K562 (cell line): ENCODE measurements around the gene SQOR.

ENCODE experiments used
- CTCF ChIP-seq, 3 experiments: IDR thresholded peaks in 2 of 3; conservative IDR thresholded peaks in 1 of 3; 2 replicates each; pipeline ENCODE4 v1.5.1; 2011 to 2012; ENCODE audit warnings: low read length in 3 of 3, mild to moderate bottlenecking in 3 of 3, control low read depth in 2 of 3, improper control_type of control experiment in 1 of 3, inconsistent platforms in 1 of 3, low read depth in 1 of 3, mixed read lengths in 1 of 3, moderate library complexity in 1 of 3; ENCODE audit not compliant: insufficient read depth in 2 of 3
- SAP30 ChIP-seq: fragments of 200-600 bp; sonication (generic); IDR thresholded peaks from 2 replicates; pipeline ENCODE4 v1.6.1; 2012; ENCODE audit warnings: borderline replicate concordance, low read depth, mild to moderate bottlenecking, moderate library complexity, low read length, control low read depth, inconsistent platforms; ENCODE audit not compliant: insufficient read depth, poor library complexity, severe bottlenecking
- TF ChIP-seq, protein P1 (sequence below), 3 experiments: fragments of 200-800 bp in 1 of 3; fragments of 250-450 bp in 1 of 3; fragments of 450-650 bp in 1 of 3; sonication (Bioruptor Pico) in 1 of 3; sonication (Bioruptor generic) in 1 of 3; formaldehyde crosslinking in 1 of 3; IDR thresholded peaks; 2 replicates each; pipeline versions ENCODE4 v1.6.1 to v1.8.0; 2016 to 2022; ENCODE audit warnings: mild to moderate bottlenecking in 2 of 3, missing genetic modification characterization in 2 of 3, missing compliant biosample characterization in 1 of 3, moderate library complexity in 1 of 3
- TF ChIP-seq, protein P2 (sequence below): fragments of 450-650 bp; formaldehyde crosslinking; IDR thresholded peaks from 2 replicates; pipeline ENCODE4 v1.4.0; 2022; ENCODE audit warnings: missing genetic modification characterization
- TF ChIP-seq, protein P3 (sequence below): fragments of 450-650 bp; IDR thresholded peaks from 2 replicates; pipeline ENCODE4 v1.6.1; 2014; ENCODE audit warnings: low read depth, mild to moderate bottlenecking, moderate library complexity, borderline replicate concordance

GRCh38 chr15:45631776-45632175 is 3.1 kb upstream of the SQOR start:
- TF ChIP-seq, protein P1, sequence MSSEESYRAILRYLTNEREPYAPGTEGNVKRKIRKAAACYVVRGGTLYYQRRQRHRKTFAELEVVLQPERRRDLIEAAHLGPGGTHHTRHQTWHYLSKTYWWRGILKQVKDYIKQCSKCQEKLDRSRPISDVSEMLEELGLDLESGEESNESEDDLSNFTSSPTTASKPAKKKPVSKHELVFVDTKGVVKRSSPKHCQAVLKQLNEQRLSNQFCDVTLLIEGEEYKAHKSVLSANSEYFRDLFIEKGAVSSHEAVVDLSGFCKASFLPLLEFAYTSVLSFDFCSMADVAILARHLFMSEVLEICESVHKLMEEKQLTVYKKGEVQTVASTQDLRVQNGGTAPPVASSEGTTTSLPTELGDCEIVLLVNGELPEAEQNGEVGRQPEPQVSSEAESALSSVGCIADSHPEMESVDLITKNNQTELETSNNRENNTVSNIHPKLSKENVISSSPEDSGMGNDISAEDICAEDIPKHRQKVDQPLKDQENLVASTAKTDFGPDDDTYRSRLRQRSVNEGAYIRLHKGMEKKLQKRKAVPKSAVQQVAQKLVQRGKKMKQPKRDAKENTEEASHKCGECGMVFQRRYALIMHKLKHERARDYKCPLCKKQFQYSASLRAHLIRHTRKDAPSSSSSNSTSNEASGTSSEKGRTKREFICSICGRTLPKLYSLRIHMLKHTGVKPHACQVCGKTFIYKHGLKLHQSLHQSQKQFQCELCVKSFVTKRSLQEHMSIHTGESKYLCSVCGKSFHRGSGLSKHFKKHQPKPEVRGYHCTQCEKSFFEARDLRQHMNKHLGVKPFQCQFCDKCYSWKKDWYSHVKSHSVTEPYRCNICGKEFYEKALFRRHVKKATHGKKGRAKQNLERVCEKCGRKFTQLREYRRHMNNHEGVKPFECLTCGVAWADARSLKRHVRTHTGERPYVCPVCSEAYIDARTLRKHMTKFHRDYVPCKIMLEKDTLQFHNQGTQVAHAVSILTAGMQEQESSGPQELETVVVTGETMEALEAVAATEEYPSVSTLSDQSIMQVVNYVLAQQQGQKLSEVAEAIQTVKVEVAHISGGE (CRISPR knock-in tag; IDR thresholded peaks at IDR 0.05), result no peak
- TF ChIP-seq, protein P2, sequence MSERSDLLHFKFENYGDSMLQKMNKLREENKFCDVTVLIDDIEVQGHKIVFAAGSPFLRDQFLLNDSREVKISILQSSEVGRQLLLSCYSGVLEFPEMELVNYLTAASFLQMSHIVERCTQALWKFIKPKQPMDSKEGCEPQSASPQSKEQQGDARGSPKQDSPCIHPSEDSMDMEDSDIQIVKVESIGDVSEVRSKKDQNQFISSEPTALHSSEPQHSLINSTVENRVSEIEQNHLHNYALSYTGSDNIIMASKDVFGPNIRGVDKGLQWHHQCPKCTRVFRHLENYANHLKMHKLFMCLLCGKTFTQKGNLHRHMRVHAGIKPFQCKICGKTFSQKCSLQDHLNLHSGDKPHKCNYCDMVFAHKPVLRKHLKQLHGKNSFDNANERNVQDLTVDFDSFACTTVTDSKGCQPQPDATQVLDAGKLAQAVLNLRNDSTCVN (CRISPR knock-in tag), result no peak
- TF ChIP-seq CTCF (IDR thresholded peaks at IDR 0.05 in 2 of 3, conservative IDR thresholded peaks at IDR 0.05 in 1 of 3; ENCODE audit: insufficient read depth in 2 of 3, low read depth in 1 of 3, low read length in 3 of 3) (no peak), SAP30 (no peak)
- TF ChIP-seq, protein P3, sequence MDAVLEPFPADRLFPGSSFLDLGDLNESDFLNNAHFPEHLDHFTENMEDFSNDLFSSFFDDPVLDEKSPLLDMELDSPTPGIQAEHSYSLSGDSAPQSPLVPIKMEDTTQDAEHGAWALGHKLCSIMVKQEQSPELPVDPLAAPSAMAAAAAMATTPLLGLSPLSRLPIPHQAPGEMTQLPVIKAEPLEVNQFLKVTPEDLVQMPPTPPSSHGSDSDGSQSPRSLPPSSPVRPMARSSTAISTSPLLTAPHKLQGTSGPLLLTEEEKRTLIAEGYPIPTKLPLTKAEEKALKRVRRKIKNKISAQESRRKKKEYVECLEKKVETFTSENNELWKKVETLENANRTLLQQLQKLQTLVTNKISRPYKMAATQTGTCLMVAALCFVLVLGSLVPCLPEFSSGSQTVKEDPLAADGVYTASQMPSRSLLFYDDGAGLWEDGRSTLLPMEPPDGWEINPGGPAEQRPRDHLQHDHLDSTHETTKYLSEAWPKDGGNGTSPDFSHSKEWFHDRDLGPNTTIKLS, result no peak
